Panc1 (cell line): ENCODE data around the gene IGF1. TPM values are rescaled to one million over a fixed set of nuclear protein-coding genes. Genes with fewer than 3 reads are reported as not detected.

Source experiments
- ATAC-seq: fragments of 200-7000 bp; cut with Tn5 transposase; 2 replicates; pipeline ENCODE4 v1.9.1; 2020; ENCODE audit warnings: mild to moderate bottlenecking, moderate library complexity
- BruUV-seq: library from RNA; stranded (reverse); fragments of 400-500 nt; replicated peaks from 2 replicates; lab custom pipeline; 2021; lab: Mats Ljungman, UMichigan
- CTCF ChIA-PET: fragments of 300-600 bp; sonication (Branson Sonifier 250); formaldehyde crosslinking; loops from one replicate; lab custom pipeline; 2022; ENCODE audit warnings: antibody characterized with exemption; lab: Charles Lee
- POLR2A ChIA-PET: fragments of 300-600 bp; sonication (Branson Sonifier 250); formaldehyde crosslinking; loops from one replicate; lab custom pipeline; 2022; ENCODE audit warnings: antibody characterized with exemption; lab: Charles Lee
- DNase-seq: peaks from one replicate; pipeline ENCODE4 v3.0.0-alpha.2; 2010; ENCODE audit warnings: low read depth, low spot score
- H3K27ac ChIP-seq: 2 replicates; pipeline ENCODE4 v1.5.1; 2011; ENCODE audit warnings: mild to moderate bottlenecking, low read length, inconsistent platforms
- H3K27me3 ChIP-seq: fragments of 200-500 bp; sonication (Bioruptor generic); 2 replicates; pipeline ENCODE4 v1.6.0; 2014; ENCODE audit warnings: low read length, inconsistent platforms; ENCODE audit not compliant: control insufficient read depth, insufficient read depth
- H3K36me3 ChIP-seq: fragments of 200-500 bp; sonication (Bioruptor generic); 2 replicates; pipeline ENCODE4 v1.5.1; 2014; ENCODE audit warnings: inconsistent platforms, mild to moderate bottlenecking, low read length, moderate library complexity; ENCODE audit not compliant: control insufficient read depth, insufficient read depth
- H3K4me1 ChIP-seq: 2 replicates; pipeline ENCODE4 v1.5.1; 2011; ENCODE audit warnings: inconsistent platforms, mild to moderate bottlenecking, low read length, moderate library complexity; ENCODE audit not compliant: control insufficient read depth, insufficient read depth
- H3K4me3 ChIP-seq, 2 experiments: 2 replicates each; pipeline ENCODE4 v1.5.1; 2011 to 2012; ENCODE audit warnings: low read depth in 2 of 2, low read length in 2 of 2, mild to moderate bottlenecking in 2 of 2, inconsistent platforms in 1 of 2, moderate library complexity in 1 of 2
- H3K9me3 ChIP-seq: fragments of 200-500 bp; sonication (Bioruptor generic); 2 replicates; pipeline ENCODE4 v1.5.1; 2014; ENCODE audit warnings: low read depth, mild to moderate bottlenecking, inconsistent platforms, low read length, moderate library complexity; ENCODE audit not compliant: control insufficient read depth, insufficient read depth
- POLR2AphosphoS5 ChIP-seq: IDR thresholded peaks from 2 replicates; pipeline ENCODE4 v1.6.1; 2012; ENCODE audit warnings: mild to moderate bottlenecking, low read depth, low read length, moderate library complexity
- SIN3A ChIP-seq: IDR thresholded peaks from 2 replicates; pipeline ENCODE4 v1.6.1; 2012; ENCODE audit warnings: low read depth, mild to moderate bottlenecking, low read length, moderate library complexity, borderline replicate concordance; ENCODE audit not compliant: insufficient read depth
- TCF7L2 ChIP-seq: IDR thresholded peaks from 2 replicates; pipeline ENCODE4 v1.6.1; 2011; ENCODE audit warnings: mild to moderate bottlenecking, low read depth, low read length, inconsistent platforms
- in situ Hi-C: cut with HindIII; loops from 2 replicates; pipeline ENCODE4 v1.10.0; 2016; ENCODE audit warnings: low sequenced_read_pairs, low pct_unique_long_range_greater_than_20kb
- intact Hi-C: fragments of 100-400 bp; cut with micrococcal nuclease; formaldehyde crosslinking; loops from one replicate; pipeline ENCODE4 v1.10.0; 2022; ENCODE audit not compliant: unreplicated experiment
- total RNA-seq: library from RNA; stranded (reverse); gene quantifications from one replicate; pipeline ENCODE4 v1.2.1, GENCODE V29; 2021; ENCODE audit not compliant: unreplicated experiment
- TF ChIP-seq, protein P1 (sequence below): fragments of 450-650 bp; IDR thresholded peaks from 2 replicates; pipeline ENCODE4 v1.5.1; 2017; ENCODE audit warnings: mild to moderate bottlenecking
- TF ChIP-seq, protein P2 (sequence below), 2 experiments: IDR thresholded peaks; 2 replicates each; pipeline ENCODE4 v1.6.1; 2011 to 2012; ENCODE audit warnings: low read depth in 2 of 2, control low read depth in 1 of 2, low read length in 1 of 2, mild to moderate bottlenecking in 1 of 2, moderate library complexity in 1 of 2; ENCODE audit not compliant: insufficient read depth in 1 of 2

The IGF1 gene
- total RNA-seq, 1 experiment from 2014 or later = not detected

- no peaks in the 10 kb centered on the region for H3K27me3 ChIP-seq
- H3K36me3 ChIP-seq = no peaks in the 10 kb centered on the region
- ATAC-seq (no peak), DNase-seq (no peak)
- H3K4me3 ChIP-seq = no peak overlapping the region
- intact Hi-C loops (no loop called here), in situ Hi-C loops (no loop called here)
- no TSS peak for BruUV-seq
- ChIA-PET POLR2A (no interaction called here), CTCF (no interaction called here)
- no peaks in the 10 kb centered on the region for H3K9me3 ChIP-seq
- TF ChIP-seq, protein P1, sequence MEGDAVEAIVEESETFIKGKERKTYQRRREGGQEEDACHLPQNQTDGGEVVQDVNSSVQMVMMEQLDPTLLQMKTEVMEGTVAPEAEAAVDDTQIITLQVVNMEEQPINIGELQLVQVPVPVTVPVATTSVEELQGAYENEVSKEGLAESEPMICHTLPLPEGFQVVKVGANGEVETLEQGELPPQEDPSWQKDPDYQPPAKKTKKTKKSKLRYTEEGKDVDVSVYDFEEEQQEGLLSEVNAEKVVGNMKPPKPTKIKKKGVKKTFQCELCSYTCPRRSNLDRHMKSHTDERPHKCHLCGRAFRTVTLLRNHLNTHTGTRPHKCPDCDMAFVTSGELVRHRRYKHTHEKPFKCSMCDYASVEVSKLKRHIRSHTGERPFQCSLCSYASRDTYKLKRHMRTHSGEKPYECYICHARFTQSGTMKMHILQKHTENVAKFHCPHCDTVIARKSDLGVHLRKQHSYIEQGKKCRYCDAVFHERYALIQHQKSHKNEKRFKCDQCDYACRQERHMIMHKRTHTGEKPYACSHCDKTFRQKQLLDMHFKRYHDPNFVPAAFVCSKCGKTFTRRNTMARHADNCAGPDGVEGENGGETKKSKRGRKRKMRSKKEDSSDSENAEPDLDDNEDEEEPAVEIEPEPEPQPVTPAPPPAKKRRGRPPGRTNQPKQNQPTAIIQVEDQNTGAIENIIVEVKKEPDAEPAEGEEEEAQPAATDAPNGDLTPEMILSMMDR = no peak
- TF ChIP-seq TCF7L2 (no peak), SIN3A (no peak), POLR2AphosphoS5 (no peak)
- TF ChIP-seq, protein P2, sequence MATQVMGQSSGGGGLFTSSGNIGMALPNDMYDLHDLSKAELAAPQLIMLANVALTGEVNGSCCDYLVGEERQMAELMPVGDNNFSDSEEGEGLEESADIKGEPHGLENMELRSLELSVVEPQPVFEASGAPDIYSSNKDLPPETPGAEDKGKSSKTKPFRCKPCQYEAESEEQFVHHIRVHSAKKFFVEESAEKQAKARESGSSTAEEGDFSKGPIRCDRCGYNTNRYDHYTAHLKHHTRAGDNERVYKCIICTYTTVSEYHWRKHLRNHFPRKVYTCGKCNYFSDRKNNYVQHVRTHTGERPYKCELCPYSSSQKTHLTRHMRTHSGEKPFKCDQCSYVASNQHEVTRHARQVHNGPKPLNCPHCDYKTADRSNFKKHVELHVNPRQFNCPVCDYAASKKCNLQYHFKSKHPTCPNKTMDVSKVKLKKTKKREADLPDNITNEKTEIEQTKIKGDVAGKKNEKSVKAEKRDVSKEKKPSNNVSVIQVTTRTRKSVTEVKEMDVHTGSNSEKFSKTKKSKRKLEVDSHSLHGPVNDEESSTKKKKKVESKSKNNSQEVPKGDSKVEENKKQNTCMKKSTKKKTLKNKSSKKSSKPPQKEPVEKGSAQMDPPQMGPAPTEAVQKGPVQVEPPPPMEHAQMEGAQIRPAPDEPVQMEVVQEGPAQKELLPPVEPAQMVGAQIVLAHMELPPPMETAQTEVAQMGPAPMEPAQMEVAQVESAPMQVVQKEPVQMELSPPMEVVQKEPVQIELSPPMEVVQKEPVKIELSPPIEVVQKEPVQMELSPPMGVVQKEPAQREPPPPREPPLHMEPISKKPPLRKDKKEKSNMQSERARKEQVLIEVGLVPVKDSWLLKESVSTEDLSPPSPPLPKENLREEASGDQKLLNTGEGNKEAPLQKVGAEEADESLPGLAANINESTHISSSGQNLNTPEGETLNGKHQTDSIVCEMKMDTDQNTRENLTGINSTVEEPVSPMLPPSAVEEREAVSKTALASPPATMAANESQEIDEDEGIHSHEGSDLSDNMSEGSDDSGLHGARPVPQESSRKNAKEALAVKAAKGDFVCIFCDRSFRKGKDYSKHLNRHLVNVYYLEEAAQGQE (IDR thresholded peaks at IDR 0.05; ENCODE audit: insufficient read depth in 1 of 2, low read depth in 2 of 2, low read length in 1 of 2) = no peak
- no peak overlapping the region for H3K27ac ChIP-seq
- H3K4me1 ChIP-seq = no peaks in the 10 kb centered on the region
These were observed 22.8 kb upstream of the IGF1 start for GRCh38 chr12:102503056-102503681.

DNA sequence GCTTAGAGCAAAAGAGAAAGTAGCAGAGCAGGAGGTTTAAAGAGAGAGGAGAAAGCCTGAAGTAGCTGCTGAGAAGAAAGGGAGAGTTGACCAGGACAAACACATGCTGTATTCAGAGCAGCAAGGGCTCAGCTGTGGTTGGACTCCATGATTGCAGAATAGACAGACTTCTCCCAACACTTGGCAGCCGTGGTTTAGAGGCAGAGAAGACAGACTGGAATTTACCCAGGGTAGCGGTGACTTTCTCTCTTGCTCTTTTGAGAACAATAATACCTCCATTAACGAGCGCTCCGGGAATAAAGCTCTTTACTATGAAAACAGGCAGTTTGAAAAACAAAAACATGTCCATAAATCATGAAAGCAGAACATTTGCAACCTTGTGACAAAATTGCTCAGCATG, 21.4 kb upstream of the IGF1 start:
- H3K36me3 ChIP-seq = no peaks in the 10 kb centered on the region
- BruUV-seq = no TSS peak
- TF ChIP-seq POLR2AphosphoS5 (no peak), TCF7L2 (no peak)
- TF ChIP-seq, protein P1 = no peak
- TF ChIP-seq, protein P2 (IDR thresholded peaks at IDR 0.05; ENCODE audit: insufficient read depth in 1 of 2, low read depth in 2 of 2, low read length in 1 of 2) = no peak
- H3K4me1 ChIP-seq = no peaks in the 10 kb centered on the region
- in situ Hi-C loops (no loop called here), intact Hi-C loops (no loop called here)
- DNase-seq = no peak
- no peaks in the 10 kb centered on the region for H3K27me3 ChIP-seq
- CTCF ChIA-PET = no interaction called here
- POLR2A ChIA-PET = no interaction called here
- H3K4me3 ChIP-seq = no peak overlapping the region
- H3K27ac ChIP-seq = no peak overlapping the region
- no peaks in the 10 kb centered on the region for H3K9me3 ChIP-seq
- no peak for ATAC-seq
